GM19463 (cell line): ENCODE data around the gene SUZ12.
"Not testable (repeated sequence)": the region's sequence is repeated elsewhere in the genome, so short reads cannot be mapped to it uniquely, and the experiment has no call there.

ENCODE experiments used
- ATAC-seq: cut with Tn5 transposase; IDR thresholded peaks from one replicate; pipeline ENCODE4 v1.9.1; 2021; ENCODE audit warnings: mild to moderate bottlenecking, moderate library complexity; ENCODE audit not compliant: unreplicated experiment

Gene SUZ12

DNA sequence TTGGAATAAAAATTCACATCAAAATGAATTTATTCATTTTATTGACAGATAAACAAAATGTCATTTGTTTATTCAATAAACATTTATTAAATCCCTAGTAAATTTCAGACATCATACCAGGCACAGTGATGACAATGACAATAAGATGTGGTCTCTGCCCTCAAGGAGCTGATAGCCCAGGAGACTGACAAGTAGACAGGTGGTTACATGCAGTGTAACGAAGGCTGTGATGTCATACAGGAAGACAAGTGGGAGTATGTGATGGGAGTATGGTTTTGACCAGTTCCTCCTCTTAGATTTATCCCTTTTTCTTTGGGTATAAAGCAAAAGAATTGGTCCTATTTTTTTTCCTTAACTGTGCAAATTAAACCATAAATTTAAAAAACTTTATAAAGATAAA is 97.0 kb downstream of the SUZ12 start:
- not testable (repeated sequence) for ATAC-seq

GRCh38 chr17:32040246-32040645 is 103.4 kb downstream of the SUZ12 start:
- not testable (repeated sequence) for ATAC-seq

DNA sequence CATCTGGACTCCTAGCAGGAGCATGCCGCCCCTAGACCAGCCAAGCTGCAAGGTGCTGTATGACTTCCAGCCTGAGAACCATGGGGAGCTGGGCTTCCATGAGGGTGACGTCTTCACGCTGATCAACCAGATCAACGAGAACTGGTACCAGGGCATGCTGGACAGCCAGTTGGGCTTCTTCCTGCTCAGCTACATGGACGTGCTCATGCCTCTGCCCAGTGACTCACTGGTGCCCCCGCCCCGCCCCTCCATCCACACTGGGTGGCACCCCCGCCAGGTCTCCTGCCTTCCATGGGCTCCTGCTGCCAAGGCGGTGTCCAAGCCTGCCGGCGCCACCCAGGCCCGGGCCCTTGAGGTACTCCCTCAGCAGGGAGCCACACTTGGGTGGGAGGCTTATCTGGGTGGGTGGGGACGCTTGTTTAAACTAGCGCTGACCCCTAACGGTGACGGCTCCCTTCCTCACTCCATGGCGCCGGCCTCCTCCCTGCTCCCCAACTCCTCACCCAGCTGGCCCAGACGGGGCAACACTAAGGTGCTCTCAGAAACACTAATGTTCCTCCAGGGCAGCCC is 104.6 kb downstream of the SUZ12 start:
- not testable (repeated sequence) for ATAC-seq

DNA sequence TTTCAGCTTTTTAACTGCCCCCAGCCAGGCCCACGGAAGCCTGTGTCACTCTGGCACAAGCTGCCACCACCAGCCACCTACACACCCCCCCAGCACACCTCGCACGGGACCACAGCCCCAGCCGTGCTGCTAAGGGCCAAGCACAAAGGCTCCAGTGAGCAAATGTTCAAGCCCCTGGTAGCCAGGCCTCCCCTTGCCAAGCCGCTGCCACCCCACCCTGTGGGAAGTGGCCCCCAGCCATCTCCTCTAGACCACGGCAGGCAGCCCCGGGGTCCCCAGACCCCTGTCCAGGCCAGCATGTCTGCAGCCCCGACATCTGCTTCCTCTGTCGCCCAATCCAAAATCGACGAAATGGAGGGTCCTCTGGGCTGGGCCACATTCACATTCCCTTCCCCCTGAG is 105.5 kb downstream of the SUZ12 start:
- ATAC-seq: not testable (repeated sequence)

DNA sequence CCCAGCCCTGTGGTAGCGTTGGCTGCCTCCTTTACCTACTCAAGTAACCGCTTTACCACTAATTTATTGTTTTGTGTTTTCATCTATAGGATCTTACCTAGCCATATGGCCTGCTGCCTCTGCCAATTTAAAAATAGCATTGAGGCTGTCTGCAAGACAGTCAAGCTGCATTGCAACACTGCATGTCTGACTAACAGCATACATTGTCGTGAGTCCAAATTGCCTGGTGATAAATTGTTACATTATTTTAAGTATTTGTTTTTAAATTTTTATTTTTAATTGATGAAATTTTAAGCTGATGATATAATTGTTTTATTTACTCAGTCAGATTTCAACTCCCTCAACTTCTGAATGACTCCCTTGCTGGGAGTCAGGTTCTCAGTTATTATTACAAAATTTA is 108.8 kb downstream of the SUZ12 start:
- ATAC-seq: not testable (repeated sequence)

GRCh38 chr17:32047663-32048062 is 110.9 kb downstream of the SUZ12 start:
- not testable (repeated sequence) for ATAC-seq
